ENCODE results near the gene PTGES.

Gene PTGES

GRCh38 chr9:129693741-129694140, 59.1 kb downstream of the PTGES start:
- DNase-seq (ENCODE audit: low read depth, low spot score), result no peak

- no peak for DNase-seq (ENCODE audit: low read depth, low spot score)
Observed at GRCh38 chr9:129692534-129692933, 60.3 kb downstream of the PTGES start.

Data from activated naive CD8-positive, alpha-beta T cell treated with anti-CD3 and anti-CD28 coated beads, Interleukin-2, amount 50 U/mL, for 16 hours (primary cell).